ENCODE measurements around the gene SCYGR7. TPM values are rescaled to one million over a fixed set of nuclear protein-coding genes. Genes with fewer than 3 reads are reported as not detected.

Gene SCYGR7
- total and polyA plus RNA-seq, 2 of the 13 experiments (the other 11 are each of a cell fraction or from before 2014, with no cell fraction given): not detected

DNA sequence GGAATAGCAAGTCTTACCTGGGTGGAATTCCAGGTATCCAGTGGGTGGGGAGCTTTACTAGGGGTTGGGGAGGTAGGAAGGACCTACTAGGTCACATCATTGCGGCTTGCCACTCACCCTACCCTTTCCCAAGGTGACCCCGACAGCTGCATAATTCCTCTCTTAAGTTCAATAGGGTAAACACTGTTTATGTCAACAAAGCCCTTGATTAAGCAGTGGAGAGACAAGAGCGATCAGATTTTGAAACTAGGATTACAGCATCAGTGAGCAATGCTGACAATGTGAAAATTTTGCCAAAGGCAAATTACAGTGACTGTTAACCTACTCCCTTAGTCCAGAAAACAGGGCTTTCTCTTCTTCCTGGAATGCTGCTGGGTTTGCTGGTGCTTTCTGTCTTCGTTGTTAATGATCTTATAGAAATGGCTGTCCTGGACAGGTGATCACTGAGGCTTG lies 24.8 kb upstream of the SCYGR7 start (continued):
- TF ChIP-seq, protein P1, sequence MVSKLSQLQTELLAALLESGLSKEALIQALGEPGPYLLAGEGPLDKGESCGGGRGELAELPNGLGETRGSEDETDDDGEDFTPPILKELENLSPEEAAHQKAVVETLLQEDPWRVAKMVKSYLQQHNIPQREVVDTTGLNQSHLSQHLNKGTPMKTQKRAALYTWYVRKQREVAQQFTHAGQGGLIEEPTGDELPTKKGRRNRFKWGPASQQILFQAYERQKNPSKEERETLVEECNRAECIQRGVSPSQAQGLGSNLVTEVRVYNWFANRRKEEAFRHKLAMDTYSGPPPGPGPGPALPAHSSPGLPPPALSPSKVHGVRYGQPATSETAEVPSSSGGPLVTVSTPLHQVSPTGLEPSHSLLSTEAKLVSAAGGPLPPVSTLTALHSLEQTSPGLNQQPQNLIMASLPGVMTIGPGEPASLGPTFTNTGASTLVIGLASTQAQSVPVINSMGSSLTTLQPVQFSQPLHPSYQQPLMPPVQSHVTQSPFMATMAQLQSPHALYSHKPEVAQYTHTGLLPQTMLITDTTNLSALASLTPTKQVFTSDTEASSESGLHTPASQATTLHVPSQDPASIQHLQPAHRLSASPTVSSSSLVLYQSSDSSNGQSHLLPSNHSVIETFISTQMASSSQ (IDR thresholded peaks at IDR 0.05; ENCODE audit: low read depth): no peak
- TF ChIP-seq, protein P1 (CRISPR knock-in tag; IDR thresholded peaks at IDR 0.05; ENCODE audit: borderline replicate concordance): no peak
- TF ChIP-seq EP300 (IDR thresholded peaks at IDR 0.05; ENCODE audit: low read depth in 2 of 2, low read length in 2 of 2): peak in 1 of 2 experiments; percentile 31; a peak in 1 of 4 replicates
- TF ChIP-seq EP300 (CRISPR knock-in tag; IDR thresholded peaks at IDR 0.05; ENCODE audit: borderline replicate concordance): no peak
- no peak for TF ChIP-seq TBP (CRISPR knock-in tag; IDR thresholded peaks at IDR 0.05)
- TF ChIP-seq, protein P2, sequence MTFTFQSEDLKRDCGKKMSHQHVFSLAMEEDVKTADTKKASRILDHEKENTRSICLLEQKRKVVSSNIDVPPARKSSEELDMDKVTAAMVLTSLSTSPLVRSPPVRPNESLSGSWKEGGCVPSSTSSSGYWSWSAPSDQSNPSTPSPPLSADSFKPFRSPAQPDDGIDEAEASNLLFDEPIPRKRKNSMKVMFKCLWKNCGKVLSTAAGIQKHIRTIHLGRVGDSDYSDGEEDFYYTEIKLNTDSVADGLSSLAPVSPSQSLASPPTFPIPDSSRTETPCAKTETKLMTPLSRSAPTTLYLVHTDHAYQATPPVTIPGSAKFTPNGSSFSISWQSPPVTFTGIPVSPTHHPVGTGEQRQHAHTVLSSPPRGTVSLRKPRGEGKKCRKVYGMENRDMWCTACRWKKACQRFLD (CRISPR knock-in tag; IDR thresholded peaks at IDR 0.05; ENCODE audit: borderline replicate concordance): no peak
- TF ChIP-seq CHD2 (IDR thresholded peaks at IDR 0.05; ENCODE audit: low read depth, low read length): no peak
- TF ChIP-seq ZNF557 (CRISPR knock-in tag; IDR thresholded peaks at IDR 0.05): no peak
- no peak for TF ChIP-seq ZNF75D (CRISPR knock-in tag; IDR thresholded peaks at IDR 0.05; ENCODE audit: borderline replicate concordance)
- 0 out of 2 replicates have a peak, but pooled peaks have one; percentile 25 for TF ChIP-seq HNF4A (CRISPR knock-in tag; IDR thresholded peaks at IDR 0.05)
- TF ChIP-seq ZNF749 (CRISPR knock-in tag; IDR thresholded peaks at IDR 0.05; ENCODE audit: borderline replicate concordance): no peak
- TF ChIP-seq, protein P3, sequence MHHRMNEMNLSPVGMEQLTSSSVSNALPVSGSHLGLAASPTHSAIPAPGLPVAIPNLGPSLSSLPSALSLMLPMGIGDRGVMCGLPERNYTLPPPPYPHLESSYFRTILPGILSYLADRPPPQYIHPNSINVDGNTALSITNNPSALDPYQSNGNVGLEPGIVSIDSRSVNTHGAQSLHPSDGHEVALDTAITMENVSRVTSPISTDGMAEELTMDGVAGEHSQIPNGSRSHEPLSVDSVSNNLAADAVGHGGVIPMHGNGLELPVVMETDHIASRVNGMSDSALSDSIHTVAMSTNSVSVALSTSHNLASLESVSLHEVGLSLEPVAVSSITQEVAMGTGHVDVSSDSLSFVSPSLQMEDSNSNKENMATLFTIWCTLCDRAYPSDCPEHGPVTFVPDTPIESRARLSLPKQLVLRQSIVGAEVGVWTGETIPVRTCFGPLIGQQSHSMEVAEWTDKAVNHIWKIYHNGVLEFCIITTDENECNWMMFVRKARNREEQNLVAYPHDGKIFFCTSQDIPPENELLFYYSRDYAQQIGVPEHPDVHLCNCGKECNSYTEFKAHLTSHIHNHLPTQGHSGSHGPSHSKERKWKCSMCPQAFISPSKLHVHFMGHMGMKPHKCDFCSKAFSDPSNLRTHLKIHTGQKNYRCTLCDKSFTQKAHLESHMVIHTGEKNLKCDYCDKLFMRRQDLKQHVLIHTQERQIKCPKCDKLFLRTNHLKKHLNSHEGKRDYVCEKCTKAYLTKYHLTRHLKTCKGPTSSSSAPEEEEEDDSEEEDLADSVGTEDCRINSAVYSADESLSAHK (CRISPR knock-in tag; IDR thresholded peaks at IDR 0.05; ENCODE audit: borderline replicate concordance): no peak
- TF ChIP-seq, protein P4, sequence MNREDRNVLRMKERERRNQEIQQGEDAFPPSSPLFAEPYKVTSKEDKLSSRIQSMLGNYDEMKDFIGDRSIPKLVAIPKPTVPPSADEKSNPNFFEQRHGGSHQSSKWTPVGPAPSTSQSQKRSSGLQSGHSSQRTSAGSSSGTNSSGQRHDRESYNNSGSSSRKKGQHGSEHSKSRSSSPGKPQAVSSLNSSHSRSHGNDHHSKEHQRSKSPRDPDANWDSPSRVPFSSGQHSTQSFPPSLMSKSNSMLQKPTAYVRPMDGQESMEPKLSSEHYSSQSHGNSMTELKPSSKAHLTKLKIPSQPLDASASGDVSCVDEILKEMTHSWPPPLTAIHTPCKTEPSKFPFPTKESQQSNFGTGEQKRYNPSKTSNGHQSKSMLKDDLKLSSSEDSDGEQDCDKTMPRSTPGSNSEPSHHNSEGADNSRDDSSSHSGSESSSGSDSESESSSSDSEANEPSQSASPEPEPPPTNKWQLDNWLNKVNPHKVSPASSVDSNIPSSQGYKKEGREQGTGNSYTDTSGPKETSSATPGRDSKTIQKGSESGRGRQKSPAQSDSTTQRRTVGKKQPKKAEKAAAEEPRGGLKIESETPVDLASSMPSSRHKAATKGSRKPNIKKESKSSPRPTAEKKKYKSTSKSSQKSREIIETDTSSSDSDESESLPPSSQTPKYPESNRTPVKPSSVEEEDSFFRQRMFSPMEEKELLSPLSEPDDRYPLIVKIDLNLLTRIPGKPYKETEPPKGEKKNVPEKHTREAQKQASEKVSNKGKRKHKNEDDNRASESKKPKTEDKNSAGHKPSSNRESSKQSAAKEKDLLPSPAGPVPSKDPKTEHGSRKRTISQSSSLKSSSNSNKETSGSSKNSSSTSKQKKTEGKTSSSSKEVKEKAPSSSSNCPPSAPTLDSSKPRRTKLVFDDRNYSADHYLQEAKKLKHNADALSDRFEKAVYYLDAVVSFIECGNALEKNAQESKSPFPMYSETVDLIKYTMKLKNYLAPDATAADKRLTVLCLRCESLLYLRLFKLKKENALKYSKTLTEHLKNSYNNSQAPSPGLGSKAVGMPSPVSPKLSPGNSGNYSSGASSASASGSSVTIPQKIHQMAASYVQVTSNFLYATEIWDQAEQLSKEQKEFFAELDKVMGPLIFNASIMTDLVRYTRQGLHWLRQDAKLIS (CRISPR knock-in tag; IDR thresholded peaks at IDR 0.05): no peak
- TF ChIP-seq, protein P5, sequence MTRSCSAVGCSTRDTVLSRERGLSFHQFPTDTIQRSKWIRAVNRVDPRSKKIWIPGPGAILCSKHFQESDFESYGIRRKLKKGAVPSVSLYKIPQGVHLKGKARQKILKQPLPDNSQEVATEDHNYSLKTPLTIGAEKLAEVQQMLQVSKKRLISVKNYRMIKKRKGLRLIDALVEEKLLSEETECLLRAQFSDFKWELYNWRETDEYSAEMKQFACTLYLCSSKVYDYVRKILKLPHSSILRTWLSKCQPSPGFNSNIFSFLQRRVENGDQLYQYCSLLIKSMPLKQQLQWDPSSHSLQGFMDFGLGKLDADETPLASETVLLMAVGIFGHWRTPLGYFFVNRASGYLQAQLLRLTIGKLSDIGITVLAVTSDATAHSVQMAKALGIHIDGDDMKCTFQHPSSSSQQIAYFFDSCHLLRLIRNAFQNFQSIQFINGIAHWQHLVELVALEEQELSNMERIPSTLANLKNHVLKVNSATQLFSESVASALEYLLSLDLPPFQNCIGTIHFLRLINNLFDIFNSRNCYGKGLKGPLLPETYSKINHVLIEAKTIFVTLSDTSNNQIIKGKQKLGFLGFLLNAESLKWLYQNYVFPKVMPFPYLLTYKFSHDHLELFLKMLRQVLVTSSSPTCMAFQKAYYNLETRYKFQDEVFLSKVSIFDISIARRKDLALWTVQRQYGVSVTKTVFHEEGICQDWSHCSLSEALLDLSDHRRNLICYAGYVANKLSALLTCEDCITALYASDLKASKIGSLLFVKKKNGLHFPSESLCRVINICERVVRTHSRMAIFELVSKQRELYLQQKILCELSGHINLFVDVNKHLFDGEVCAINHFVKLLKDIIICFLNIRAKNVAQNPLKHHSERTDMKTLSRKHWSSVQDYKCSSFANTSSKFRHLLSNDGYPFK (CRISPR knock-in tag; IDR thresholded peaks at IDR 0.05; ENCODE audit: borderline replicate concordance): no peak
- TF ChIP-seq DNMT1 (CRISPR knock-in tag; IDR thresholded peaks at IDR 0.05): no peak
